HEK293 (cell line): ENCODE data around the gene P4HA1.
A peak's percentile ranks its signal among the peaks of the same experiment; 100 is the strongest.

Source experiments
- BCL11B ChIP-seq: fragments of 450-650 bp; formaldehyde crosslinking; IDR thresholded peaks from 2 replicates; pipeline ENCODE4 v1.5.1; 2016; ENCODE audit warnings: low read depth, missing biosample characterization, missing genetic modification characterization
- MEIS1 ChIP-seq: sonication (generic); formaldehyde crosslinking; IDR thresholded peaks from 2 replicates; pipeline ENCODE4 v1.8.1; 2022; ENCODE audit warnings: missing genetic modification reagents, mild to moderate bottlenecking, borderline replicate concordance
- PATZ1 ChIP-seq: fragments of 450-650 bp; formaldehyde crosslinking; IDR thresholded peaks from 2 replicates; pipeline ENCODE4 v1.5.1; 2016; ENCODE audit warnings: missing biosample characterization, missing genetic modification characterization
- SP7 ChIP-seq: fragments of 450-650 bp; formaldehyde crosslinking; IDR thresholded peaks from 2 replicates; pipeline ENCODE4 v1.5.1; 2016; ENCODE audit warnings: missing biosample characterization, missing genetic modification characterization
- YY1 ChIP-seq: fragments of 450-650 bp; formaldehyde crosslinking; IDR thresholded peaks from 2 replicates; pipeline ENCODE4 v1.5.1; 2018; ENCODE audit warnings: missing biosample characterization, missing genetic modification characterization
- YY2 ChIP-seq: fragments of 450-650 bp; formaldehyde crosslinking; IDR thresholded peaks from 2 replicates; pipeline ENCODE4 v1.5.1; 2016; ENCODE audit warnings: missing biosample characterization, missing genetic modification characterization
- ZBTB49 ChIP-seq: fragments of 450-650 bp; formaldehyde crosslinking; IDR thresholded peaks from 2 replicates; pipeline ENCODE4 v1.5.1; 2016; ENCODE audit warnings: missing biosample characterization, missing genetic modification characterization, low read depth
- ZIC2 ChIP-seq: fragments of 450-650 bp; formaldehyde crosslinking; IDR thresholded peaks from 2 replicates; pipeline ENCODE4 v1.5.1; 2016; ENCODE audit warnings: missing biosample characterization, missing genetic modification characterization
- ZNF148 ChIP-seq: fragments of 450-650 bp; formaldehyde crosslinking; IDR thresholded peaks from 2 replicates; pipeline ENCODE4 v1.5.0; 2017; ENCODE audit warnings: missing biosample characterization, missing genetic modification characterization, borderline replicate concordance
- ZNF221 ChIP-seq: fragments of 450-650 bp; formaldehyde crosslinking; IDR thresholded peaks from 2 replicates; pipeline ENCODE4 v1.5.1; 2017; ENCODE audit warnings: missing biosample characterization, missing genetic modification characterization, borderline replicate concordance
- ZNF223 ChIP-seq: fragments of 450-650 bp; formaldehyde crosslinking; IDR thresholded peaks from 2 replicates; pipeline ENCODE4 v1.5.1; 2016; ENCODE audit warnings: missing biosample characterization, missing genetic modification characterization
- ZNF23 ChIP-seq: fragments of 450-650 bp; formaldehyde crosslinking; IDR thresholded peaks from 2 replicates; pipeline ENCODE4 v1.5.1; 2016; ENCODE audit warnings: missing biosample characterization, missing genetic modification characterization, borderline replicate concordance
- ZNF248 ChIP-seq: fragments of 450-650 bp; formaldehyde crosslinking; IDR thresholded peaks from 2 replicates; pipeline ENCODE4 v1.5.1; 2017; ENCODE audit warnings: missing biosample characterization, missing genetic modification characterization
- ZNF341 ChIP-seq: fragments of 450-650 bp; formaldehyde crosslinking; IDR thresholded peaks from 2 replicates; pipeline ENCODE4; 2016; ENCODE audit warnings: low read depth, missing biosample characterization, missing genetic modification characterization
- ZNF362 ChIP-seq: fragments of 450-650 bp; formaldehyde crosslinking; IDR thresholded peaks from 2 replicates; pipeline ENCODE4 v1.5.1; 2016; ENCODE audit warnings: missing biosample characterization, missing genetic modification characterization
- ZNF433 ChIP-seq: fragments of 450-650 bp; formaldehyde crosslinking; IDR thresholded peaks from 2 replicates; pipeline ENCODE4 v1.5.1; 2016; ENCODE audit warnings: missing biosample characterization, missing genetic modification characterization, low read depth
- ZNF48 ChIP-seq: fragments of 450-650 bp; formaldehyde crosslinking; IDR thresholded peaks from 2 replicates; pipeline ENCODE4 v1.5.1; 2016; ENCODE audit warnings: missing biosample characterization, missing genetic modification characterization
- ZNF529 ChIP-seq: fragments of 450-650 bp; formaldehyde crosslinking; IDR thresholded peaks from 2 replicates; pipeline ENCODE4 v1.5.1; 2017; ENCODE audit warnings: missing genetic modification characterization, missing biosample characterization; ENCODE audit not compliant: insufficient replicate concordance
- ZNF548 ChIP-seq: fragments of 450-650 bp; formaldehyde crosslinking; IDR thresholded peaks from 2 replicates; pipeline ENCODE4 v1.5.1; 2016; ENCODE audit warnings: missing biosample characterization, missing genetic modification characterization
- ZNF580 ChIP-seq: fragments of 450-650 bp; formaldehyde crosslinking; IDR thresholded peaks from 2 replicates; pipeline ENCODE4 v1.5.1; 2016; ENCODE audit warnings: missing biosample characterization, missing genetic modification characterization
- ZNF626 ChIP-seq: fragments of 450-650 bp; sonication (Bioruptor Pico); formaldehyde crosslinking; IDR thresholded peaks from 2 replicates; pipeline ENCODE4 v1.5.1; 2018; ENCODE audit warnings: missing biosample characterization, missing genetic modification characterization, inconsistent platforms
- ZNF654 ChIP-seq: fragments of 450-650 bp; formaldehyde crosslinking; IDR thresholded peaks from 2 replicates; pipeline ENCODE4 v1.5.1; 2016; ENCODE audit warnings: low read depth, missing biosample characterization, missing genetic modification characterization
- ZNF664 ChIP-seq: fragments of 450-650 bp; formaldehyde crosslinking; IDR thresholded peaks from 2 replicates; pipeline ENCODE4 v1.5.1; 2016; ENCODE audit warnings: missing biosample characterization, missing genetic modification characterization
- ZNF677 ChIP-seq: fragments of 450-650 bp; IDR thresholded peaks from 2 replicates; pipeline ENCODE4 v1.5.0; 2018; ENCODE audit warnings: missing biosample characterization, mild to moderate bottlenecking, missing genetic modification characterization, moderate library complexity
- ZNF692 ChIP-seq: fragments of 450-650 bp; formaldehyde crosslinking; IDR thresholded peaks from 2 replicates; pipeline ENCODE4 v1.5.1; 2016; ENCODE audit warnings: missing biosample characterization, missing genetic modification characterization
- ZNF701 ChIP-seq: fragments of 450-650 bp; formaldehyde crosslinking; IDR thresholded peaks from 2 replicates; pipeline ENCODE4 v1.5.1; 2016; ENCODE audit warnings: missing biosample characterization, missing genetic modification characterization
- ZNF704 ChIP-seq: fragments of 450-650 bp; formaldehyde crosslinking; IDR thresholded peaks from 2 replicates; pipeline ENCODE4 v1.5.1; 2016; ENCODE audit warnings: missing biosample characterization, missing genetic modification characterization
- ZNF76 ChIP-seq: fragments of 450-650 bp; formaldehyde crosslinking; IDR thresholded peaks from 2 replicates; pipeline ENCODE4; 2016; ENCODE audit warnings: low read depth, missing biosample characterization, missing genetic modification characterization, borderline replicate concordance

Gene P4HA1

GRCh38 chr10:73096449-73097304, at the start of gene P4HA1 (continued):
- TF ChIP-seq ZBTB49 (no peak), ZNF148 (no peak), YY2 (tag by site-specific recombination) (peak; percentile 66), PATZ1 (peak; percentile 98), ZNF433 (tag by site-specific recombination) (no peak), ZNF677 (no peak), ZNF341 (tag by site-specific recombination) (peak; percentile 50), ZNF654 (tag by site-specific recombination) (peak; percentile 73), ZNF76 (tag by site-specific recombination) (peak; percentile 60), SP7 (tag by site-specific recombination) (no peak; the same call in none of the 2 replicates), MEIS1 (CRISPR knock-in tag) (no peak), ZNF221 (tag by site-specific recombination) (no peak), ZNF704 (tag by site-specific recombination) (no peak), ZNF548 (tag by site-specific recombination) (no peak), ZNF248 (no peak), ZNF580 (tag by site-specific recombination) (peak; percentile 59; the same call in 1 of the 2 replicates), ZNF48 (tag by site-specific recombination) (no peak), ZNF362 (peak; percentile 82), ZNF664 (tag by site-specific recombination) (no peak), ZNF23 (no peak), ZNF223 (tag by site-specific recombination) (no peak), YY1 (tag by site-specific recombination) (no peak; the same call in 1 of the 2 replicates), BCL11B (tag by site-specific recombination) (peak; percentile 74; the same call in 1 of the 2 replicates), ZIC2 (tag by site-specific recombination) (peak; percentile 71), ZNF626 (no peak), ZNF692 (peak; percentile 60; the same call in 1 of the 2 replicates), ZNF701 (tag by site-specific recombination) (no peak), ZNF529 (tag by site-specific recombination) (no peak)
